GM19043 (cell line): Measurements from ENCODE around the gene CLIC5.

Experiments used
- ATAC-seq: cut with Tn5 transposase; IDR thresholded peaks from one replicate; pipeline ENCODE4 v1.9.1; 2021; ENCODE audit warnings: low read depth; ENCODE audit not compliant: unreplicated experiment

The CLIC5 gene

DNA sequence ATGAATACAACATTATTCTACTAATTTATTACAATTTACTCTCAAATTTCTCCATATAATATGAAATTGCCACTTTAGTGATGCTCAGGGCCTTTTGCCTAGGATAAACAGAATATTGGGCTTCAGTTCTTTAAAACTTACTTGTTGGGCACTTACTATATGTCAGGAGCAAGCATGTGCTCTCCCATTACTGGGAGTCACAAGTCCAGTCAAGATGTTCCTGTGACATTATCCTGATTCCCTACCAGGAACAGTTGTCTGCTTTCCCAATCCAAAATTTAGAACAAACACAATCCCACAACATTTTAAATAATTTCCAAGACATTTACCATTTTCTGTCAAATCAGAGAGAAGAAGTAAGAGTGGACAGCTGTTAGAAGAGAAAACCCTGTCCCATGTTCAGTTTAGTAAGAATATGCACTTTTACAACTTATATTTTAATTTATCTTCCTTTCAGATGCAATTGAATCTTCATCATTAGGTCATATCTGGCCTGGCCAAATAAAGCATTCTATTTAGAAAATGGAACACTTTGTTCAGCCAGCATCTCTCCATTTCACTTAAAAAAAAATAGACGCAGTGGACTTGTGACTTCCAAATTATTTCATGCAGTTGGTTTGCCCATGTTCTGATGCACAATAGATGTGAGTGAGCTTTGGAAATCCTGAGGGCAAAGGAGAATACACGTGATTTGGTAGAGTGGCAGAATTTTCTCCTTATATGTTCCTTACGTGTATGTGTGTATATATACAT lies 159.8 kb downstream of the CLIC5 start:
- no peak for ATAC-seq

DNA sequence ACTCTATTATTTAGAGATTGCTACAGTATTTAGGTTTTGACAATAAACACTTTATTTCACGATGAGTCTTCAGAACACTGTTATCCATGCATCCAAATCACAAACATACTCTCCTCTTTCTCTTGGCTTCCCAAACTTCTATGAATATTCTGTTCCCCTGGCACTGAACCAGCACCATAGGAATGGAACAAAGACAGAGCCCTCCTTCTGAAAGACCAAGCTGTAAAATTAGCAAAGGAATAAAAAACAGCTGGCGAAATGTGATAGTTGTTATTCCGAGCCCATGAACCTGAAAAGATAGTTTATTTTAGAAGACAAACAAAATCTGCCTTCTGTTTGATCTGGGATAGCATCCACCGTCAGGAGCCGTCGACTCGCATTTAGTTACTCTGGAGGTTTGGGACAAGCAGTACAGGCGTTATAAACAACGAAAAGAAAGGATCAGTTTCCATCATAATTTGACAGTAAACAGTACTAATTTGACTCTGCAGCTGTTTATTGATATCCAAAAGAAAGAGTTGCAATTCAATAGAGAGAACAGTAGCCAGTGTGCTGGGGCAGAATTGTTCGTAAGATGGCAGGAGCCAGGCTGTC lies 161.4 kb downstream of the CLIC5 start:
- no peak for ATAC-seq

DNA sequence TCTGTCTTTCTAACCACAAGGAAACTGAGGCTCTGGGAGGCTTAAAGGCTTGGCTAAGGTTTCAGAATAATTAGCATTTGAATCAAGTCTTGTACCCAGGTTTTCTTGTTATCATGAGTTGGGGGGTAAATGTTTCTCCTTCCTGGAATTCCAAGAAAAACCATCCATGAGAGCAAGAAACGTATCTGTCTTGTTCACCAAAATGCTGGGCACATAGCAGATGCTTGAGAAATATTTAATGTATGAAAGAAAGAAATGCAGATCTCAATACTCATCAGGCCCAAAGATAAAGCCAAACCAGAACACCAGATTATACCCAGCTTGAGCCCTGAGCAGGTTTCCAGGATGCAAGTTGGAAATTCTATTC lies 164.6 kb downstream of the CLIC5 start:
- ATAC-seq: no peak

GRCh38 chr6:45850378-45851033 lies 165.2 kb downstream of the CLIC5 start:
- no peak for ATAC-seq

DNA sequence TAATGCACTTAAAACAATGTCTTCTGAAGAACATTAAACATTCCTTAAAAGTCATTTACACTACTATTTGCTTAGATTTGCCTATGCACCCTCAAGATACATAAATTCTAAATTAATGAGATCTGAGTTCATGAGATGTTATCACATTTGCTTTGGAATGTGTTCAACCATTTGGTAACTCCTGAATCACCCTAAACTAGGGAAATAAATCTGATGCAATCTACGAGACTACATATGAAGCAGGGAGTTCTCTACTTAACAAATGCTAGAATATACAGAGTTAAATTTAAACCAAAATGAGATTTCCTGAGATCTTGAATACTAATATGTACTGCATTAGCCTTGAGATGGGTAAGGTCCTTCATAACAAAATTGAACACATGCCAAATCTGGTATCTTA lies 170.1 kb downstream of the CLIC5 start:
- no peak for ATAC-seq

DNA sequence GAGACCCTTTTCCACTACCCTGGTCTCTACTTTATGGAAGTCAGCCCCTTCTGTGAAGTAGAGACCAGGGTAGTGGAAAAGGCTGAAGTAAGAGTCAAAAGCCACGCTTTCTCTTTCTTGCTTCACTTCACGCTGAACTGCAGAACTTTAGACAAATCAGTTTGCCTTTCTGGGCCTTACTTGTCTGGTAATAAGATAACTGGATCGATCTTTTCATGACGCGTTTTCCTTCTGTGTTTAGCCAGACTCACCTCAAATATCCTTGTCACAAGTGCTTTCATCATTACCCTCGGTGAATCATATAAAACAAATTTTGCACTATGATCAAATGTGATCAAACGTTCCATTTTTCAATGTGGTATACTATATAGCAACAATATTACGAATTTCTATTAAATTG lies 170.7 kb downstream of the CLIC5 start:
- no peak for ATAC-seq

DNA sequence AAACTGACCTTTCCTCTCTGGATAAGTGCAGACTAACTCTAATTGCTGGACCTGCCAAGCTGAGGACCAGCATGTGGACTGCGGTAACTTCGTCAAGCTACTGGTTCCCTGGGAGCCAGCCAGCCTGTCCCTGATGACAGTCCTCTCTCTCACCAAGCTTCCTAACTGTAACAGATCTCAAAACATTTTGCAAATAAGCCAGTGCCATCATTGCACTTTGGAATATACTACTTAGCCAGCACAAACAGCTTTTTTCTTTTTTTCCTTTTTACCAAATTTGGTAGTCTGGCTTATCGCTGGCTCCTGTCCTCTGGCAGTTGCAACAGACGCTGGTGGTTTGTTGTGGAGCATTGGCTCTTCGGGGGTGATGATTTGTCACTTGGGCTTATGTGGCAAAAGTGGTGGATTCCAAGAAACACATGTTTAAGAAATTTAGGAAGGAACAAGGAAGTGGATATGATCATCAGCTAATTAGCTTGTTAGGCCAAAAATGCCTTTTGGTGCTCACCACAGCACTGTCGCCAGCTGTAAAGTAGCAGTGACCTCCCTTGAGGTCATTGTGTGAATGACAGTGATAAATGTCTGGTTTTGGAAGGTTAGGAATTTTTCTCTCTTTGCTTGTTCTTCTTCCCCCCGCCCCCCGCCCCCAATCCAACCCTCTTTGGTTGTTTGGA lies 171.7 kb downstream of the CLIC5 start:
- no peak for ATAC-seq

DNA sequence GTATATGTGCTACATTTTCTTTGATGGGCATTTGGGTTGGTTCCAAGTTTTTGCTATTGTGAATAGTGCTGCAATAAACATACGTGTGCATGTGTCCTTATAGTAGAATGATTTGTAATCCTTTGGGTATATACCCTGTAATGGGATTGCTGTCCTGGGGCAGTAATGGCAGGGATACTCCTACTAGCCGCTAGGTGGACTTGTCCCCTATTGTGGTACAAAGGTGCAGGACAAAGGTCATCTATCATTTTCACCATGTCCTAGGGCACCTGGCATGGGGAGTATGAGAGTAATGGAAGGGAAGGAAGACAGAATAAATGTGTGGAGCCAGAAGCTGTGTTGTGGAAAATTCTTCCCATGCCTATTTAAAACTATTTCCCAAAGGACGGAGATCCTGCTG lies 174.6 kb downstream of the CLIC5 start:
- no peak for ATAC-seq

- ATAC-seq: no peak
These were observed 176.7 kb downstream of the CLIC5 start for GRCh38 chr6:45838996-45839395.

DNA sequence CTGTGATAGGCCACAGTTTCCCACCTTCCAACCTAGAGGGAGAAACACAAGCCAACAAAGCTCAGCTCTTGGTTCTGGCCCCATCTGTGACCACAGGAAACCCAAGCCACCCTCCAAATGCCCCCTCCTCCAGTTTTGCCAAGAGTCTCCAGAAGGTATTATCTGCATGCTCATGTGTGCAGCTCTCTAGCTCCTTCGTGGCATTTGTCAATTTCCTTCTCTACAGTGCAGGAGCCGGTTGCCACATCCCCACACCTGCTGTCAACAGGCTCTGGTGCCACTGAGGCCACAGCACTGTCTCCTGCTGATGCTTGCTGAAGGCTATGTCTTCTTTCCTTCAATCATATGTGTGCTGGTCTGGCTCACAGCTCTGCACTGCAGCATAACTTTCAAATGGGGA lies 177.2 kb downstream of the CLIC5 start:
- no peak for ATAC-seq

GRCh38 chr6:45837541-45838200 lies 178.0 kb downstream of the CLIC5 start:
- ATAC-seq: no peak

DNA sequence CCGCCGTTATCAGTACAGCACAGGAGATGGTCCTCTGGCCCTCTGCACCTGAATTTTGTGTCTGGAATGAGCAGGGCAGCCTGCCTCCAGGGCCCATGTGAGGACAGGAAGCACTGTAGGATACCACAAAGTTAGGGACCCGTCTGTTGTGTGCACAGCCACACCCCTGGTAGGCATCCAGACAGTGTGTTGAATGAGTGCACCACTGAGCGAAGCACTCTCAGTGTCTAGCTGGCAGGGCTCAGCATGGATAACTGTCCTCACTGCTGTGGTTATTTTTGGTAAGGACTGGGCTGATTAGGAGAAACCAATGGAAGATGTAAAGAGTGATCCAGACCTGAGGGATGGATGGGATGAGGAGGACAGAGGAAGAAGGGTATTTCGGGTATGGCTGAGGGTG lies 178.7 kb downstream of the CLIC5 start:
- ATAC-seq: no peak

- no peak for ATAC-seq
These were observed 179.2 kb downstream of the CLIC5 start for GRCh38 chr6:45836438-45836824.

DNA sequence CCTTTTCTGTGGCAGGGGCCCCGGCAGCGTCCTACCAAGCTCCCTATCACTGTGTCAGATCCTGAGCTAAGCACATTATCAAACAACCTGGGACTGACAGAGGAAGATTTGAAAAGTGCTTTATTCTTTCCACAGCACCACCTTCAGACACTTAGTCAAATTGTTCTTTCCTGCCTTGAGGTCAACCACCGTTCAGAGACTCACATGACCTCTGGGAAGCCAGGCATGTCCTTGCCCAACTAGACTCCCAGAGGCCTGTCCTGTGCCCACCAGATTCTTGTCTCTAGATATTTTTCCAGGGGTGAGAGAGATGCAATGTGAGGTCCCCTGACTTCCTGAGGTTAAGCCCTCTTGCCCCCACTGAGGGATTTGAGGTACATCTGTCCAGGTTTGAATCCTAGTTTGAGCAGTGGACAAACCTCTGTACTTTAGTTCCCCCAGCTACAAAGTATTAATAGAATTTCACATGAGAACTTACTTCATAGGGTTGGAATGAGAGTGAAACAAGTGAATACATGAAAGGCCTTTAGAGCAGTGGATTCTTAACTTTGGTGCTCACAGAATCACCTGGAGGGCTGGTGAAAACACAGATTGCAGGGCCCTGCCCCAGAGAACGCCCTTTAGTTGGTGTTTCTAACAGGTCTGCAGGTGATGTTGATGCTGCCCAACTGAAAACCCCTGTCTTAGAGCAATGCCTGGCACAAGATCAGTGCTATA lies 179.8 kb downstream of the CLIC5 start:
- no peak for ATAC-seq

DNA sequence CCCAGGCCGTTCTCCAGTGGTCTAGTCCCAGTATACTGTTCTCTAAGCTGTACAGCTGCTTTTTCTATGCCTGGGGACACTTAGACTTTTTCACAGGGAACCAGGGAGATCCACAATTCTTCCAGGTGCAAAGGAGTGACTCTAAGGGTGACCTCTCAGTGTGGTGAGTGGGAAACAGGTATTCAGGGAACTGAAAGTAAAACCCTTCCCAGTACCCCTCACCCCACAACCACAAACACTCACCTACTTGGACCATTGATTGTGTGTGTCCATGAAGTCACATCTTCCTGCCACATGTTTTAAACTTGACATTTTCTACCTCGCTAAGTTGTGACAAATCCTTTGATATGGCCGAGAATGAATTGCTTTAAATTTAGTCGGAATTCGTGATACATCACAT lies 183.6 kb downstream of the CLIC5 start:
- ATAC-seq: no peak
